GM21717 (cell line): ENCODE measurements around the gene NCBP2.

Experiments
- ATAC-seq: cut with Tn5 transposase; IDR thresholded peaks from one replicate; pipeline ENCODE4 v1.9.1; 2021; ENCODE audit warnings: mild to moderate bottlenecking, moderate library complexity; ENCODE audit not compliant: unreplicated experiment

The NCBP2 gene

DNA sequence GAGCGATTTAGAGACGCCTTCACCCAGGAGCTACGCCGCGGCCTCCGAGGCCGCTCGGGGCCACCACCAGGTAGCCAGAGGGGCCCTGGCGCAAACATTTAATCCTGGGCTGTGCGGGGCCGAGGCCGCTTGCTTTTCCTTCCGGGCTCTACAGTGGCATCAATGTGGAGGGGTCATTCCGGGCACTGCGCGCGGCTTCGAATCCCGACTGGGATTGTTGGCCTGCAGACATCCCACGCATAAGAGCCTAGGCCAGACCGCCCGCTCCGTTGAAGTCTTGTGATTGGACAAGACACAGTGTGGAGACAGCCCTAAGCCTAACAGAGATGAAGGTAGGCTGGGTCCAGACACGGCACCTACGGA lies 568 bp upstream of the NCBP2 start:
- no peak for ATAC-seq

DNA sequence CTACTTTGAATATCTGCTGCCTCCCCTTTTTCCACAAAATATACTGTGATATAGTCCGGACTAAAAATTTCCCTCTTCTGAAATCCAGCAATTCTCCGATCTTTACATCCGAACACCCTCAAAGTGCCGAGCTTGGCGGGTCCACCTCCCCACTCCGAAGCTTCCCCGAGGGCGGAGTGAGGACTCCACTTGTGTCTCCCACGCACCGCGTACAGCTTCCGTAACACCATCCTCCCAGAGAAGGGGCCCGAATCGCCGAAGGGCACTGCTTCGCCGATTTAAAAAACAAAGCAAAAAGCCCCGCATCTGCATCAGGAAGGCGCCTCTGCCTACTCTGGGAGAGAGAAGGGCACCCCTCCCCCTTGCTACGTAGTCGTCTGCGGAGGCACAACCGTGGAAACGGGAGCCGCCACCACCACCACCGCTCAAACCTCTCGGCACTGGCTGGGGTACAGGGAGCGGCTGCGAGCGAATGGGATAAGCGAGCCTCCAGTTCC lies 551 bp downstream of the NCBP2 start:
- peak; percentile 37 for ATAC-seq

DNA sequence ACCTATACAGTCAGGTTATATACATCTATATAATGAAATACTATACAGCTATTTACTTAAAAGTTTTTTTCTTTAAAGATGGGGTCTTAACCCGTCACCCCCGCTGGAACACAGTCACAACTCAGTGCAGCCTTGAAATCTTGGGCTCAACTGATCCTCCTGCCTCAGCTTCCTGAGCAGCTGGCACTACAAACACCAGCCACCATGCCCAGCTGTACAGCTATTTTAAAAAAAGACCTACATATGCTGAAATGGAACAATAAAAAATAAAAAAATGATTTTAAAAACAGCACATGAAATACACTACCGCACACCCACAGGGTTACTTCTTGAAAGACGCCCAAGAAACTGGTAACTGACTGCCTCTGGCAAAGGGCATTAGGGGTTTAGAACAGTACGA lies 3.8 kb downstream of the NCBP2 start:
- no peak for ATAC-seq

DNA sequence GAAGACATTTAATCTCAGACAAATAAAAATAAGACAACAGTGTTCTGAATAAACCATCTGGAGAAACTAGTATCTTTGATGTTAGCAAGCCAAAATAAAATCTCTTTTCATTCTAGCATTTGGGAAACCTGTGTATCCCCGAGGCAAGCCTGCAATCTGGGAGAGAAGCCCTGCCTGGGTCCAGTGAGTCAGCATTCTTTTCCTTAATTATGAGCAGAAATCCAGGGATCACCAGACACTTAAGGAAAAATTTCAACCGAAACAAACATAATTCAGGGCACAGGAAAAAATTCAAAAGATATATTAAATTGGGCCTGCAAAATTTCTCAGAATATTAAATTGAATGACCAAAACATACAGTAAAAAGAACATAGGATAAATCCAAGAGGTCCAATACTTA lies 4.2 kb downstream of the NCBP2 start:
- no peak for ATAC-seq

DNA sequence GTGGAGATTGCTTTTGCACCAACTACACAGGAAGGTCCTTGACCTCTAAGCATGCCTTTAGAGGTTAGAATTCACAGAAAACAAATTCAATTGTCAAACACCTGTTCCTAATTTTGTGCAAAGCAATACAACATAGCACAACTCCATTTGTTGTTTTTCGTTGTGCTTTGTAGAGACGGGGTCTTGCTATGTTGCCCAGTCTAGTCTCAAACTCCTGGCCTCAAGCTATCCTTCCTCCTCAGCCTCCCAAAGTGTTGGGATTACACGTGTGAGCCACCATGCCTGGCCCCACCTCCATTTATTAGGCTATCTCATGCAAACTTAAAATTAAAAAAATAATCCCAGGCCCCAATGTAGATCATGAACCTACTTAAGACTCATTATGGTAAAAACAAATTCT lies 6.0 kb downstream of the NCBP2 start:
- ATAC-seq: no peak

DNA sequence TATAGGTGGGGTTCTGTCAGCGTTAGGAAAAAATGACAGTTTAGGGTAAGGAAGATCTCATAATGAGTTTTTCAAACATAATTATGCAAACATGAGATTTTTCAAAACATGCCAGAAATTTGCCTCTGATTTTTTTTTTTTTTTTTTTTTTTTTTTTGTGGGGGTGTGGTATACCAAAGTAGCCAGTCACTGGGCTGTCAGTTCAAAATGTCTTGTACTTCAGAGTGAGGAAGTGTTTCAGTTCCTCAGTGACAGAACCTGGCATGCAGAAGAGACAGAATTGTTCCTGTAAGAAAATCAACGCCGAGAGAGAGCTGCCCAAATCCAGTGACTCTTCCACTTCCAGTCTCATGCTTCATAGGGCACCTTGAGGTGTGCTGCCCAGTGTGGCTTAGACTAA lies 9.7 kb downstream of the NCBP2 start:
- no peak for ATAC-seq

DNA sequence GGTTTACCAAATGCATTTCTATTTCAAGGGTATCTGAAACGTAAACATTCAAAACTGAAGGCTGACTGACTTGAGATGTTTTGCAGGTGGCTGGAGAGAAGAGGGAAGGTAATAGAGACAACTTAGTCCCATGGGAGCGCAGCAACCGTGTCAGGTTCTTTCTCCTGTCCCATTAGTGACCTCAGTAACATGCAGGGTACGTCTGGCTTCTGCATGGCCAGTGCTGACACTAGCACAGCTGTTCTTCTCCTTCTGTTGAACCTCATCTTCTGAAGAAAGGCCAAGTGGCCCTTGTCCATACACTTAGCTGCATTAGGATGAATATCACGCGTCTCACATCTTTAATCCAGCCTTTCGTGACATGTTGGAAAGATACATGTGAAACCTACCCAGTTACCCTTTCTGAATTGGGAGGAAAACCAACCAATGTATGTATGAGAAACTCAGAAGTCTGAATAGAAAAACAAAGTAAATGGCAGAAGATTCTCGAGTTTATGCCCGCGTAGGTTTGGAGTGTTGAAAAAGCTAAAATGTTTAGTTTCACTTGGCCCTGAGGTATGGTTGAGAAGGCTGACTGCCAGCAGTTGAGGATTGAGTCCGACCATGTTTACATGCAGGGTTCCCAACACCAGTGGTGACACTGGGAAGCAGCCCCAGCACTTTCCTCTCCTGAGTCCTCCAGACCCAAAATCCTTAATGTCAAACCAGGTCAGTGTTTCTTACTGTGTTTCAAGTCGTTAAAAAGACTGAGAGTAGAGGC lies 10.3 kb downstream of the NCBP2 start:
- ATAC-seq: no peak

DNA sequence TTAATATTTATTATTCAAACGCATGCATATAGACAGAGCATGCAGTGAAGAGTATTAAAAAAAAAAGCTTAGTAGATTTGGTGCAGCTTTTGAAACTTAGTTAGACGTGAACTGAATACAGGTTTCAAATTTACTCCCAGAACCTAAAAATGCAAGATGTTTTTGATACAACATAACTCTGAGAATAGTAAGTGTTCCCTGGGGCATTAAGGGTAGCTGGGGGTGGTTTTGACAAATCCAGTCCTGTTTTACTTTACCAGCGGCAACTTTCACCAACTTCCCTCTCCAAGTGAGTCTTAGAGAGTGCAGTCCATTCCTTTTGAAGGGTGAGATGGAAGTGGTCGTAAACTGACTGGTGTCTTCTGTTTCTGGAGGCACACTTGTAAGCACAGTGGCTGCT lies 11.2 kb downstream of the NCBP2 start:
- no peak for ATAC-seq

DNA sequence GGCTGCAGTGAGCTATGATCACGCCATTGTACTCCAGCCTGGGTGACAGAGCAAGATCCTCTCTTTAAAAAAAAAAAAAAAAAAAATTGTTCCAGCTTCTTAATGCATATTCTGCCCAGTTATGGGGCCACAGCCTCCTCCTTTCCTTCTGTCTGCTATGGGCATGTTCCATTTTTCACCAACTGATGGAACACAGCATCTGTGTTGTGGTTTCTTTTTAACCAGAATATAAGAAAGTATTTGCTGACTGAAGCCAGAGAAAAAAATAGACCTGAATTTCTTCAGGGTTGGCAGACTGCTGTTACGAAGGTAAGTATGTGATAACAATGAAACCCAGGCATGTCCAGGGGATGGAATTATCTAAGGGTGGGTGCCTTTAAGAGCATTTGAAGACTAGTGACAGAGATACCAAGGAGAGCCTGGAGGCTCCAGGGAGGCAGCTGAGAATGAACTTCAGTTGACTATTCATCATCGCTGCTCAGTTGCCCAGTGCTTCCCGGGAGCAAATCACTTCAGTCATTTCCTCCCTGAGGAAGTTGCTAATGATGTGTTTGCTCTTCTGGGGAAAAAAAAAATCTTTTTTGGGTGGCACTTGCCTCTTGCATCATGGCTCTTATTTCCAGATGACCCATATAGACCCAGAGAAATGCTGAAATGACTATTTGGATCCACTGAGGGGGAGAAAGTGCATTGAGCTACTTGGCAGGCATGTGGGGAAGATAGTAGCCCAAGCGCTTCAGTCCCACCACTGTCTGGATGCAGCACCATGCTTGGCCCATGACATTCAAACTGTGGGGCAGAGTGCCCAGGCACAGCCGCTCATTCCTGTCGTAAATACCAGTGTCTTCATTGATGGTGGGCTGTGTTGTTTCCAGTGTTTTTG lies 14.5 kb downstream of the NCBP2 start:
- ATAC-seq: no peak

DNA sequence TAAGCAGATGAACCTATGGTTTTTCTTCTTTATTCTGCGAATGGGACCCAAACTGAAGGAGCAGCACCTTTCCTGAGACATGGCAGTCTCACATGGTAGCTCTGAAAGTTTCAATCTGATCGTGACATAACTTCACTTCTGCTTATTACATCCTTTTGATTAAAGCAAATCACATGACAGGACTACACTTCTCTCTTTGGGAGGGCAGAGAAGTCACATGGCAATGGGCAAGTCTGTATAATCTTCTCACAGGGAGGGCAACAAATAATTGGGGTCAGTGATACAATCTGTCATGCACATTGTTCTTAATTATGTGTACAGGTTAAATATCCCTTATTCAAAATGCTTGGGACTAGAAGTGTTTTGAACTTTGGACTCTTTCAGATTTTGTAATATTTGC lies 21.6 kb downstream of the NCBP2 start:
- no peak for ATAC-seq

DNA sequence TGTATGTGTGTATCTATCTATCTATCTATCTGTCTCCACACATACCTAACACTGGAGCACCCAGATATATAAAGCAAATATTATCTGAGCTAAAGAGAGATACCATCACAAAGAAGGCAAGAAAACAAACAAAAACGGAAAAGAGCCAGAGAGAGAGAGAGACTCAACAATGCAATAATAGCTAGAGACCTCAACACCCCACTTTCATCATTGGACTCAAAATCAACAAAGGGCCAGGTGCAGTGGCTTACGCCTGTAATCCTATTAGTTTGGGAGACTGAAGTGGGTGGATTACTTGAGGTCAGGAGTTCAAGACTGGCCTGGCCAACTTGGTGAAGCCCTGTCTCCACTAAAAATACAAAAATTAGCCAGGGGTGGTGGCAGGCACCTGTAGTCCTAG lies 23.4 kb downstream of the NCBP2 start:
- no peak for ATAC-seq

DNA sequence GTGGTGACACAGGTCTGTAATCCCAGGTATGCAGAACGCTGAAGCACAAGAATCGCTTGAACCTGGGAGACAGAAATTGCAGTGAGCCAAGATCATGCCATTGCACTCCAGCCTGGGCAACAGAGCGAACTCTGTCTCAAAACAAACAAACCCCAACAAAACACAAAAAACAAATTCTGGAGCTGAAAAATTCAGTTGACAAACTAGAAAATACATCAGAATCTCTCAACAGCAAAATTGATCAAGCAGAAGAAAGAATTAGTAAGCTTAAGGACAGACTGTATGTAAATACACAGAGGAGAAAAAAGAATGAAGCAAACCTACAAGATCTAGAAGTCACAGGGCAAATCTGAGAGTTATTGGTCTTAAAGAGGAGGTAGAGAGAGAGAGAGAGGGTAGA lies 25.3 kb downstream of the NCBP2 start:
- ATAC-seq: no peak

DNA sequence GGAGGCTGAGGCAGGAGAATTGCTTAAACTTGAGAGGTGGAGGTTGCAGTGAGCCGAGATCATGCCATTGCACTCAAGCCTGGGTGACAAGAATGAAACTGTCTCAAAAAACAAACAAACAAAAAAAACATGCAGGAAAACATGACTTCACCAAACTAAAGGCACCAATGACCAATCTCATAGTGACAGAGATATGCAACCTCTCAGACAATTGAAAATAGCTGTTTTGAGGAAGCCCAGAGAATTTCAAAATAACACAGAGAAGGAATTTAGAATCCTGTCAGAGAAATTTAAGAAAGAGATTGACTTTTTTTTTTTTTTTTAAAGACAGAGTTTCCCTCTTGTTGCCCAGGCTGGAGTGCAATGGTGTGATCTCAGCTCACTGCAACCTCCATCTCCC lies 26.1 kb downstream of the NCBP2 start:
- ATAC-seq: no peak

DNA sequence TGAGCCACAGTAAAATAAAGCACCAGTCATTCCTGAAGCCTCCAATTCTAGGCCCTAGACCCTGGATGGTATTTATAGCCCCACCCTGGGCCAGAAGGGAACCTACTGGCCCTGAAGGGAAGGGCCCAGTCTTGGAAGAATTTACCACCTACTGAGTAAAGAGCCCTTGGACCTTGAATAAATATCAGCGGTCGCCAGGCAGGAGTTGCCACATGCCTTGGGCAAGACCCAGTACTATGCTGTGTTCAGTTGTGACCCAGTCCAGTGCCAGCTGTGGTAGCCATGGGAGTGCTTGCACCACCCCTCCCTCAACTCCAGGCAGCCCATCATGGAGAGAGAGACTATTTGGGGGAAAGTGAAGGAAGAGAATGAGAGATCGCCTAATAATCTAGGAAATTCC lies 27.0 kb downstream of the NCBP2 start:
- ATAC-seq: no peak

DNA sequence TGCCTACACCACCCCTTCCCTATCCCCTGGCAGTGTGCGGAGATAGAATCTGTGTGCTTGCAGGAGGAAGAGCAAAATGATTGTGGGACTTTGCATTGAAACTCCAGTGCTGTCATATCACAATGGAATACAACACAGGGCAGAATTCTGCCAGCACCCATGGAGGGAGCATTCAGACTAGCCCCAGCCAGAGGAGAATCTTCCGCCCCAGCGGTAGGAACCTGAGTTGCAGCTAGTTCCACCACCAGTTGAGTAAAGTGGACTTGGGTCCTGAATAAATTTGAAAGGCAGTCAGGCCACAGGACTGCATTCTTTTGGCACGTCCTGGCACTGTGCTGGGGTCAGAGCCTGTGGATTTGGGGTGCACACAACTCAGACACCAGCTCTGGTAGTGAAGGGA lies 27.5 kb downstream of the NCBP2 start:
- ATAC-seq: no peak

DNA sequence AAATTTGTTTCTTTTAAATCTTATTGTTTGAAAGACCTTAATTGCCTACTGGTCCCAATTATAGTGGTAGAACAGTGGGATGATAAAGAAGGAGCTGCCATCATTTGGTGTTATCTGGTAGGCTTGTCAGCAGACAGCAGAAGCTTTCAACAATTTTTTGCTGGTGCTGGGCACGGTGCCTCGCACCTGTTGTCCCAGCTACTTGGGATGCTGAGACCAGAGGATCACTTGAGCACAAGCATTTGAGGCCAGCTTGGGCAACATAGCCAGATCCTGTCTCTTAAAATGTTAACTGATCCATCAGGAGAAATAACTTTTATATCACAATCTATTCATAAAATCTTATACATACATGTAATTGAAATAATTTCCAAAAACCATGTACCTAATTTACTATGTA lies 38.6 kb downstream of the NCBP2 start:
- no peak for ATAC-seq

DNA sequence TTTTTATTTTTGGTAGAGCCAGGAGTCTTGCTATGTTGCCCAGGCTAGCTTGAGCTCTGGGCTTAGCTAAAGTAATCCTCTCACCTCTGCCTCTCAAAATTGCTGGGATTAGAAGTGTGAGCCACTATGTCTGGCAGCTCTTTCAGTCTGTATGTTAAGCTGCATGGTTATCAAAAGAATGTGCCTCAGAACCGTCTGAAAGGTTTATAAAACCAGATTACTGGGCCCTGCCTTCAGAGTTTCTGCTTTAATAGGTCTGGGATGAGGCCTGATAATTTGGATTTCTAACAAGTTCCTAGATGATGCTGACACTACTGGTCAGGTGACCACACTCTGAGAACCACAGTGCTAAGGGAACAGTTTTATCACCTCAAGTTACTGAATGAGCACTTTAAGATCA lies 40.0 kb downstream of the NCBP2 start:
- no peak for ATAC-seq

DNA sequence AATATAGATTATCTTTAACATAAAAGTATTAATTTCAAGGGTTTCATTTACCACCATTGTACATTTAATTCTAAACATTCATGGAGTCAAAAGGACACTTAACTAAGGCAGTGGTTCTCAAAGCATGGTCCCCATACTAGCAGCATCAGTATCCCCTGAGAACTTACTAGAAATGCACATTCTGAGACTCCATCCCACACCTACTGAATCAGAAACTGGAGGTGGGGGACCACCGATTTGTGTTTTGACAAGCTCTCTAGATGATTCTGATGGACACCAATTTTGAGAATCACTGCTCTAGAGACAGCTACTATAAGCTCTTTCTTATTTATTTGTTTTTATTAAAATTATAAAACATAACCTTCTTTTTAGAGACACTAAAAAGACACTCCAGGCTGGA lies 40.6 kb downstream of the NCBP2 start:
- ATAC-seq: no peak

DNA sequence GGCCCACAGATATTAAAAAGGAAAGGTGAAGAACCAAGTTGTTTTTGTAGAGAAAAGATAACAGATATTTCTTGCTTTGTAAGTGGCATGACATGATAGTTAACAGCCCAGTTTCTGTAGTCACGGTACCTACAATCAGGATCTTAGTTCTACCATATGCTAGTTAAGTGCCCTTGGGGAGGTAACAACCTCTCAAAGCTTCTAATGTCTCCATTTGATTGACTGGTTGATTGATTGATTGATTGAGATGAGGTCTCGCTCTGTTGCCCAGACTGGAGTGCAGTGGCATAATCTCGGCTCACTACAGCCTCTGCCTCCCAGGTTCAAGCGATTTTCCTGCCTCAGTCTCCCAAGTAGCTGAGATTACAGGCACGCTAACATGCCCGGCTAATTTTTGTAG lies 46.1 kb downstream of the NCBP2 start:
- ATAC-seq: no peak

DNA sequence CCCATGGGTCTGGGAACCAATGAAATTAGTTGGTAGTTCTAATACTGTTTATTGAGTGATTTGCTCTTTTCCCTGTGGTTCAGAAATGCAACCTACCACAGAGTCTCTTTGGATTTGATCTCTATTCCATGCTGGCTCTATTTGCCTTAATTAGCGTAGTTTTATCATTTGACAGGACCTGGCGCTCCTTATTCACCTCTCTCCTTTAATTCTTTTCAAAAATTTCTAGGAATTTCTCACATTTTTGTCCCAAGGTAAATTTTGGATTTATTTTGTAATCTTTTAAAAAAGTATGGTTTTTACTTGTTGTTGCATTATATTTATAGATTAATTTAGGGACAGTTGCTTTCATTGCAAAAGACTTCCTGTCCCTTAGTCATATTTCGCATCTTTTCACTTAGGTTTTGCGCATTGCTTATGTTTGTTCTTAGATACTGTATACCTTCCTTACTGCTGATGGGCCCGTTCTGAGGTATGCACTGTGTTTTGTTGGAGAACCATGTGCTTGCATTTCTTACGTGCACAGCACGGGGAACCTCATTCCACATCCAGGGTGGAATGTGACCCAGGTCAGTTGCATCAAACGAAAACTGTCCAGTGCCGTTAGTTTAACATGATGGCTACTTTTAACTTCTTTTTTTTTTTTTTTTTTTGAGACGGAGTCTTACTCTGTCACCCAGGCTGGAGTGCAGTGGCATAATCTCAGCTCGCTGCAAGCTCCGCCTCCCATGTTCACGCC lies 47.6 kb downstream of the NCBP2 start:
- ATAC-seq: no peak

DNA sequence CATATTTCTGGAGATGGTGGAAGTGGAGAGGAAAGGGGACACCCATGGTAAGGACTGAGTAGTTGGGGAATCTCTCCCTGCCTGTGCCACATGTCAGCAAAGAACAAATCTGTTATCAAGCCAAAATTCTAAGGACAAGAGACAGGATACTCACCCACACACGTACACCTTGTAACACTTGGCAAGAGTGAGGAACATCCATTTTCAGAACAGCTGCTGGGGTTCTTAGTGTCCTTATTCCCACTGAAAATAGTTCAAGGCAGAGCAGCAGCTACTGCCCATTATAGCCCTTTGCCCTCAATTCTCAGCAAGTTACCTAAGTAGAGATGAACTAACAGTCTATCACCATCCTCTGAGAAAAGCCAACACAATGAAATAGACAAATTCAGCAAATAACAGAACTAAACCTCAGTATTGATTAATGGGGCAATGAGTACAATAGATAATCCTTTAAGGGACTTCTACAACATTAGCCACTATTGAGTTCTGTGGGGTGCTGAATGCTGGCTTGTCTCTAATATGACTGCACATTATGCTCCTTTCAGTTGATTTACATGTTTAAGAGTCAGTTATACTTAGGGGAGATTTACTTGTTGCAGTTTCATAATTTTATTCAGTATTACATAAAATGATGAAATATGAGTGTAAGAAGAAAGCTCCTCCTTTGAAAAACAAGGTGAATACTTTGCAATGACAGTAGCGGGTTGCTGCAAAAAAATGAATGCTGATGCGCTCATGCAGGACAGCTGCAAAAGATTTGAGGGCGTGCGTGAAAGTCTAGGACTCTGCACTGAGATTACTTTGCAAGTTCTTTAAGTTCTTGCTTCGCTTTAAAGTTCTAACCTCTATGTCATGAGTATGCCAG lies 52.3 kb downstream of the NCBP2 start:
- no peak for ATAC-seq
